ENCODE results near the gene CLIC4. TPM values are rescaled to one million over a fixed set of nuclear protein-coding genes. Genes with fewer than 3 reads are reported as not detected.
"Not testable (repeated sequence)": the region's sequence is repeated elsewhere in the genome, so short reads cannot be mapped to it uniquely, and the experiment has no call there.

The CLIC4 gene
- total and polyA plus RNA-seq, 10 donors = 17.0 to 99.6 (median 71.2) TPM

- Histone ChIP-seq H3K36me3 (no peaks in the 10 kb centered on the region), H3K4me3 (no peak overlapping the region), H3K27ac (peak overlapping the region in 2 of 8 donors; percentile 3 to 35), H3K4me1 (peaks cover 0 to 33% (median 8%) of the 10 kb centered on the region in 6 donors), H3K27me3 (replicated peaks in 1 of 7) (no peaks in the 10 kb centered on the region), H3K9me3 (no peaks in the 10 kb centered on the region)
- TF ChIP-seq POLR2A (IDR thresholded peaks at IDR 0.05) (no peak), CTCF (IDR thresholded peaks at IDR 0.05 in 8 of 11, conservative IDR thresholded peaks at IDR 0.05 in 3 of 11) (no peak), POLR2AphosphoS5 (IDR thresholded peaks at IDR 0.05) (no peak)
- intact Hi-C loops (cut with DNase I; ENCODE audit: low total_unique reads) = no loop called here
- no peak for DNase-seq
These were observed 40.9 kb downstream of the CLIC4 start for GRCh38 chr1:24786191-24786590.

- no peak overlapping the region for H3K4me3 ChIP-seq
- no peak for TF ChIP-seq POLR2AphosphoS5 (IDR thresholded peaks at IDR 0.05)
- TF ChIP-seq CTCF (IDR thresholded peaks at IDR 0.05 in 8 of 11, conservative IDR thresholded peaks at IDR 0.05 in 3 of 11) = no peak
- TF ChIP-seq POLR2A (IDR thresholded peaks at IDR 0.05) = no peak
- peaks cover 0 to 38% (median 17%) of the 10 kb centered on the region in 6 donors for H3K4me1 ChIP-seq
- H3K36me3 ChIP-seq = no peaks in the 10 kb centered on the region
- no peaks in the 10 kb centered on the region for H3K27me3 ChIP-seq (replicated peaks in 1 of 7)
- H3K27ac ChIP-seq = no peak overlapping the region
- intact Hi-C loops (cut with DNase I; ENCODE audit: low total_unique reads) = no loop called here
- no peaks in the 10 kb centered on the region for H3K9me3 ChIP-seq
- DNase-seq = no peak
These were observed 45.2 kb downstream of the CLIC4 start for GRCh38 chr1:24790490-24790889.

- peaks cover 0 to 24% (median 9%) of the 10 kb centered on the region in 6 donors for H3K4me1 ChIP-seq
- peaks cover 0 to 4% (median 0%) of the 10 kb centered on the region in 8 donors for H3K9me3 ChIP-seq
- WGBS, 5 donors = 64 to 80% (median 76%) methylated on average over 4 of the region's 4 CpGs
- peak in 1 of 3 donors; percentile 23 for TF ChIP-seq POLR2AphosphoS5 (IDR thresholded peaks at IDR 0.05)
- TF ChIP-seq POLR2A (IDR thresholded peaks at IDR 0.05) = no peak
- no peak for TF ChIP-seq CTCF (IDR thresholded peaks at IDR 0.05 in 8 of 11, conservative IDR thresholded peaks at IDR 0.05 in 3 of 11)
- H3K36me3 ChIP-seq = peaks cover 0 to 11% (median 4%) of the 10 kb centered on the region in 6 donors
- peak overlapping the region in 5 of 8 donors; percentile 31 to 43 (median 34) for H3K27ac ChIP-seq
- no peak overlapping the region for H3K4me3 ChIP-seq
- intact Hi-C loops (cut with DNase I; ENCODE audit: low total_unique reads) = no loop called here
- H3K27me3 ChIP-seq (replicated peaks in 1 of 7) = no peaks in the 10 kb centered on the region
- no peak for DNase-seq
These were observed 48.3 kb downstream of the CLIC4 start for GRCh38 chr1:24793447-24794129.

- DNase-seq; H3K9me3 ChIP-seq; H3K27me3 ChIP-seq (replicated peaks in 1 of 7); intact Hi-C loops (cut with DNase I; ENCODE audit: low total_unique reads); H3K4me3 ChIP-seq: not testable (repeated sequence)
- H3K4me1 ChIP-seq = peaks cover 0 to 24% (median 9%) of the 10 kb centered on the region in 6 donors
- H3K36me3 ChIP-seq = peaks cover 0 to 17% (median 4%) of the 10 kb centered on the region in 6 donors
- WGBS, 5 donors = 29 to 49% (median 40%) methylated on average over 2 of the region's 2 CpGs
- peak overlapping the region in 5 of 8 donors; percentile 31 to 43 (median 33) for H3K27ac ChIP-seq
These were observed 48.9 kb downstream of the CLIC4 start for GRCh38 chr1:24794130-24794502.

Measured in spleen (tissue), 11 donors.